ENCODE data around the gene PTPRM. TPM values are rescaled to one million over a fixed set of nuclear protein-coding genes. Genes with fewer than 3 reads are reported as not detected.

The PTPRM gene
- total and polyA plus RNA-seq, 2 of the 4 experiments (the other 2 are of a cell fraction): 28.3 to 51.2 TPM

GRCh38 chr18:7817575-7818230 lies 250.6 kb downstream of the PTPRM start:
- ChIA-PET CTCF (interaction anchor here (0.8 kb wide), 1 partner anchor 97 kb away, joined by 3 read pairs; no protein-coding TSS in a partner anchor), POLR2A (ENCODE audit: unreplicated experiment) (no interaction called here)
- Histone ChIP-seq H2BK120ac (ENCODE audit: low read depth, low read length) (no peak overlapping the region), H2BK5ac (ENCODE audit: low read depth, low read length, poor library complexity, severe bottlenecking) (no peak overlapping the region), H4K20me1 (ENCODE audit: insufficient read depth, low read length) (peaks cover 5% of the 10 kb centered on the region; the same call in 1 of the 2 replicates), H3K9me3 (ENCODE audit: control insufficient read depth, insufficient read depth, low read length) (peaks cover 13% of the 10 kb centered on the region), H3K4me3 (ENCODE audit: insufficient read depth, low read depth, low read length) (no peak overlapping the region), H3K27ac (ENCODE audit: insufficient read depth, low read length) (no peak overlapping the region), H3K14ac (replicated peaks; ENCODE audit: low read depth, low read length) (no peak overlapping the region; the same call in 1 of the 2 replicates), H3K56ac (ENCODE audit: extremely low read depth, insufficient read depth, low read length) (no peak overlapping the region), H4K8ac (ENCODE audit: low read depth in 2 of 2, low read length in 2 of 2) (no peak overlapping the region), H2BK20ac (ENCODE audit: low read depth, low read length) (no peak overlapping the region), H3K23ac (ENCODE audit: low read depth, low read length) (no peak overlapping the region), H2AFZ (replicated peaks; ENCODE audit: low read length, poor library complexity) (no peak overlapping the region), H4K5ac (ENCODE audit: low read depth, low read length) (no peak overlapping the region), H2BK15ac (ENCODE audit: low read depth, low read length) (no peak overlapping the region), H3K4me1 (ENCODE audit: control insufficient read depth, insufficient read depth, low read length) (peaks cover 2% of the 10 kb centered on the region), H2AK9ac (replicated peaks; ENCODE audit: low read depth, low read length, poor library complexity) (no peak overlapping the region), H4K91ac (ENCODE audit: insufficient read depth, low read depth, low read length) (no peak overlapping the region), H3K4ac (ENCODE audit: low read depth, low read length) (no peak overlapping the region), H3K9me1 (ENCODE audit: insufficient read depth, low read length) (peaks cover 3% of the 10 kb centered on the region), H3K79me1 (ENCODE audit: low read depth in 1 of 2, low read length in 2 of 2) (peaks cover 2 to 4% of the 10 kb centered on the region in 2 experiments; a peak in 3 of 4 replicates), H3K4me2 (ENCODE audit: low read depth, low read length) (no peak overlapping the region), H3K36me3 (ENCODE audit: control insufficient read depth, insufficient read depth, low read length) (peaks cover 1% of the 10 kb centered on the region; the same call in 1 of the 2 replicates), H3K9ac (ENCODE audit: low read depth, low read length) (no peak overlapping the region), H3K18ac (ENCODE audit: low read depth, low read length) (no peak overlapping the region), H2AK5ac (ENCODE audit: low read depth, low read length) (no peak overlapping the region), H3K27me3 (ENCODE audit: control insufficient read depth, insufficient read depth, low read length) (no peaks in the 10 kb centered on the region)
- no peak for ATAC-seq (ENCODE audit: low read depth)
- intact Hi-C loops (cut with micrococcal nuclease) (no loop called here), dilution Hi-C loops (cut with HindIII; ENCODE audit: low sequenced_read_pairs, unreplicated experiment) (no loop called here), in situ Hi-C loops (cut with MboI; ENCODE audit: low sequenced_read_pairs) (no loop called here)
- no peak for TF ChIP-seq MAZ (IDR thresholded peaks at IDR 0.05; ENCODE audit: borderline replicate concordance, low read depth, low read length)
- no peak for TF ChIP-seq MXI1 (IDR thresholded peaks at IDR 0.05; ENCODE audit: borderline replicate concordance, low read depth, low read length)
- TF ChIP-seq RCOR1 (IDR thresholded peaks at IDR 0.05; ENCODE audit: insufficient replicate concordance, low read length): no peak
- TF ChIP-seq POLR2A (IDR thresholded peaks at IDR 0.05; ENCODE audit: low read depth, low read length): no peak
- TF ChIP-seq MAFK (IDR thresholded peaks at IDR 0.05; ENCODE audit: low read depth, low read length): no peak
- TF ChIP-seq USF2 (IDR thresholded peaks at IDR 0.05; ENCODE audit: low read depth, low read length): no peak
- TF ChIP-seq CEBPB (IDR thresholded peaks at IDR 0.05; ENCODE audit: low read depth, low read length): no peak
- TF ChIP-seq BHLHE40 (IDR thresholded peaks at IDR 0.05; ENCODE audit: low read depth, low read length): no peak
- TF ChIP-seq SMC3 (IDR thresholded peaks at IDR 0.05; ENCODE audit: low read depth, low read length): no peak
- TF ChIP-seq ELK1 (IDR thresholded peaks at IDR 0.05; ENCODE audit: borderline replicate concordance, low read depth, low read length): no peak
- TF ChIP-seq FOS (IDR thresholded peaks at IDR 0.05; ENCODE audit: low read depth, low read length): no peak
- no peak for TF ChIP-seq CTCF (conservative IDR thresholded peaks at IDR 0.05; ENCODE audit: low read depth, low read length)
- TF ChIP-seq NFE2L2 (IDR thresholded peaks at IDR 0.05; ENCODE audit: low read depth, low read length): no peak
- no peak for TF ChIP-seq CHD1 (IDR thresholded peaks at IDR 0.05; ENCODE audit: low read depth, low read length)
- no TSS peak for BruUV-seq (replicated peaks)
- WGBS, 2 experiments (ENCODE audit: extremely low coverage in 2 of 2, insufficient read length in 1 of 2): 83% methylated on average over 2 of the region's 8 CpGs; no CpG with 5 or more reads in 1 of the 2 experiments
- DNase-seq: no peak
